Measurements from ENCODE around the gene PPP1R10.
"Not testable (repeated sequence)": the region's sequence is repeated elsewhere in the genome, so short reads cannot be mapped to it uniquely, and the experiment has no call there.

Gene PPP1R10

DNA sequence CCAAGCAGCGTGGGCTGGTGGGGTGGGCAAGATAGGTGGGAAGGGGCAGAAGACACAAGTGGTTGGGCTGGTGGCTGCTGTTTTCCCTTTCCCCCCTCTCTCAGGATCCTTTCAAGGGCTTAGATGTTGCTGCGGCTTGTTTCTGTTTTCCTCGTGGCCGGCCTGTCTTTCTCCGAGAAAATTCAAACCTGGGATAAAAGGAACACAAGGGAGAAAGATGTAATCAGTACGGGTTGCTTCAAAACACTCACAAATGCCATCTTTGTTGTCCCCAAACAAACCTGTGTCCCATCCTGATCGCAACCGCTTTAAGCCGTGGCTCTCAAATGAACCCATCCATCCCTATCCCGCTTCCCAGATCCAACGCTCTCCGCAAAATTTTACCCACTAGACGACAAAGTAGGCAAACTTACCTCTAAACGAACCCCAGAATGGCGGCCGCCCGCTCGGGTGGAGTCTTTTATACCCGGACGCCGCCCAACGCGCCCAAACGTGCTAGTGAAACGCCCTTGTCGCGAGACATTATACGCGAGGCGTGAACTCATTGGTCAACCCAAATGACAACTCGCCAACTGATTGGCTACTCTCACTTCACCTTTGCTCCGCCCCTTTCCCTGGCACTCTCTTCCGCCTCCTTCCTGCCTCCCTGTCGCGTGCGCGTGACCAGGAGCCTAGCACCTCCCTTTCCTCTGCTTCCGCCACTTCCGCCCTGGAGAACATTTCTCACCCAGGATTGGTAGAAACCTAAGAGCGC lies at the start of gene PPP1R10:
Gene PPP1R10, minus strand, starts transcription at position 433 of the 754 bp plus-strand sequence. CDS start 7,299 bp downstream, outside the sequence.
- DNase-seq (ENCODE audit: low read depth, low spot score), result peak; percentile 99

DNA sequence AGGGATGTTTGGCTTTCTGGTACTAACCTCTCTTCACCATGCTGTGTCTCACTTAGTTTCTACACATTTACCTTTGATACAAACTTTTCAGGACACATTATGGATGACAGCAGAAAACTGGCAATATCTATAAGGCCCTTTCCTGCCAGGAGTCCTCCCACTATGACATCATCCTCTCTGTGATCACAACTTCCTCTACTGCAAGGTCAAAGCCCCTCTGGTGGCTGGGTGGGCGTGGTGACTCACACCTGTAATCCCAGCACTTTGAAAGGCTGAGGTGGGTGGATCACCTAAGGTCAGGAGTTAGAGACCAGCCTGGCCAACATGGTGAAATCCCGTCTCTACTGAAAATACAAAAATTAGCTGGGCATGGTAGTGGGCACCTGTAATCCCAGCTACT lies 49.3 kb upstream of the PPP1R10 start:
- not testable (repeated sequence) for DNase-seq (ENCODE audit: low read depth, low spot score)

DNA sequence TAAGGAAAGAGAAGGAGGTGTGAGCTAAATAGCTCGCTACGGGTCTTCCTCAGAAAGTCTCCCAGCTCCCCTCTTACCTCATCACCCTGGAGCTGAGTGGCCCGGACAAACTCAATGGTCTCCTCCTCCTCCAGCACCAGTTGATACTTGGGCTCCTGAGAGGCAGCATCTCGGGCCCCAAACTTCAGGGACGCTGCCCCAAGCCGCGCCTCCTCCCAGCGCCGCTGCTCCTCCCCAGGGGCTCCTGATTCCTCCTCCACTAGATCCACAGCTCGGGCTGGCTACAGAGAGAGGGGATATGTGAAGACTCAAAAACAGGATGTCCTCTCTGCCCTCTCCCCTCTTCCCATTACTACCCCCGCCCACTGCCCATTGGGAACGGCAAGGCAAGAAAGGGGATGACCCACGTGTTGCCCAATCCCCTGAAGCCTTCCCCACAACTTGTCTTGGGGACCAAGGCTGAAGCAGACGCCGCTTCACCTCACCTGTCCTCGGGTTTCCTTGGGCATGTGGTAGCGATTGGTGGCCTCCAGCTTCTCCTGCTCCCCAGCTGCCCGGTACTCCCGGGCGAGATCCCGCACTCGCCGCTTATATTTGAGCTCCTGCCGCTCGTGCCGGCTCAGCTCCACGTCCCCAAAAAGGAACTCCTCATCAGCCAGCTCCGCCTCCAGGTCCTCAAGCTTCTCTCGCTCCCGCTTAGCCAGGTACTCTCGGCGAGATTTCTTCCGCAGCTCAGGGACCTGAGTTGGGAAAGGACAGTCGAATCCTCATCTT lies 48.1 kb upstream of the PPP1R10 start:
- DNase-seq (ENCODE audit: low read depth, low spot score), result no peak

- DNase-seq (ENCODE audit: low read depth, low spot score), result not testable (repeated sequence)
These were observed 40.9 kb upstream of the PPP1R10 start for GRCh38 chr6:30657922-30658321.

DNA sequence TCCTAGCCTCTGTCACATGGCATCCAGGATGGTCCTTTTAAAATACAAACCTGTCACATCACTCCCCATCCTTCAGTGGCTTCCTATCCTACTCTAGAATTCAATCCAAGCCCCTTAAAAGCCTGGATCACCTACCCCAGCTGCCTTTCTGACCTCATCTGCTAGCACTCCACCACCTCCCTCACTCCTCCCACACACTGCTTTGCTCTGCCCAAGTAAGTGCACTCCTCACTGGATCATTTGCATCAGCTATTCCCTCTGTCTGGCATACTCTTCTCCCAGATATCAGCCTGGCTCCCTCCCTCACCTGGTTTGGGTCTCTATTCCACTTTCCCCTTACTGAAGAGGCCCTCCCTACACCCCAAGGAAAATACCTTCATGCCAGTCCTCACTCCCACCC lies 40.4 kb upstream of the PPP1R10 start:
- DNase-seq (ENCODE audit: low read depth, low spot score), result no peak

- no peak for DNase-seq (ENCODE audit: low read depth, low spot score)
These were observed 39.5 kb upstream of the PPP1R10 start for GRCh38 chr6:30656513-30656912.

GRCh38 chr6:30655743-30656094 lies 38.7 kb upstream of the PPP1R10 start:
- DNase-seq (ENCODE audit: low read depth, low spot score), result no peak

GRCh38 chr6:30654798-30655742 lies 38.0 kb upstream of the PPP1R10 start:
- no peak for DNase-seq (ENCODE audit: low read depth, low spot score)

- no peak for DNase-seq (ENCODE audit: low read depth, low spot score)
These were observed 34.1 kb upstream of the PPP1R10 start for GRCh38 chr6:30651143-30651542.

GRCh38 chr6:30647242-30648116 lies 30.4 kb upstream of the PPP1R10 start:
- DNase-seq (ENCODE audit: low read depth, low spot score), result no peak

- DNase-seq (ENCODE audit: low read depth, low spot score), result peak; percentile 80
These were observed 29.6 kb upstream of the PPP1R10 start, which contains the start of gene C6orf136 for GRCh38 chr6:30646450-30647241. Gene C6orf136, plus strand, starts transcription at chr6:30647133. Its CDS starts 99 bp downstream, at chr6:30647232.

- DNase-seq (ENCODE audit: low read depth, low spot score), result no peak
These were observed 28.9 kb upstream of the PPP1R10 start for GRCh38 chr6:30645989-30646388.

GRCh38 chr6:30644769-30645168 lies 27.7 kb upstream of the PPP1R10 start:
- no peak for DNase-seq (ENCODE audit: low read depth, low spot score)

GRCh38 chr6:30643656-30644055 lies 26.6 kb upstream of the PPP1R10 start:
- DNase-seq (ENCODE audit: low read depth, low spot score), result no peak

DNA sequence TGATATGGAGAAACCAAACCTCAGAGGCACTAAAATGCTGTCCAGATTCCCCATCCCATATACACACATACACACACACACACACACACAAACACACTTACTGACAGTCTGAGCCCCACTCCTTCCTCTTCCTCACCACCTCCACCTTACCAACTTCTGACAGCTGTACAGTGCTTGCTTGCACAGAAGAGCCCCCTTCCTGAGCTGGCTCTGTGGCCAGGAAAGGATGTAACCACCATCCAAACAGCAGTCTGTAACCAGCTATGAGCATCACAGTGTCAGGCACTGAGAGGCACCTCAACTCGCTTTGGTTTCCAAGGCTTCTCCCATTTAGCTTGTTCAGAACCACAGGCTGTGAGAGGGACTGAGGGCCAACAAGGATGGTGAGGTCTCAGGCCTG lies 24.0 kb upstream of the PPP1R10 start:
- DNase-seq (ENCODE audit: low read depth, low spot score), result no peak

DNA sequence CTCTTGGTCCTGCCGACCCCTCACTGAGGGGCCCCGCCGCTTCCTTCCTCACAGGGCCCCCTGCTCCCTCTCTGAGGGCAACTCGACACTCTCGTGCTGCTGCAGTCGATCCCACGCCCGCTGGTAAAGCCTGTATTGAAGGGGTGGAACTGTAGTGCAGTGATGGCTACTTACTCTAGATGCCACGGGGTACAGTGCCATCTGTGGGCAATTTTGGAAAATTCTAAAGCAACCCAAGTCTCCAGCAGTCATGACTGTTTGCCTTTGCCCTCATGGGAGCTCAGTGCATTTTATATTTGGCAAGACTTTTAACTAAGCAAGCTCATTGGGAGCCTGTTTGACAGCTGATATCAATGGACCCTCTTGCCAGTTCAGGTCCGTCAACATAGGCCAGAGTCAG lies 23.4 kb upstream of the PPP1R10 start:
- DNase-seq (ENCODE audit: low read depth, low spot score), result no peak

DNA sequence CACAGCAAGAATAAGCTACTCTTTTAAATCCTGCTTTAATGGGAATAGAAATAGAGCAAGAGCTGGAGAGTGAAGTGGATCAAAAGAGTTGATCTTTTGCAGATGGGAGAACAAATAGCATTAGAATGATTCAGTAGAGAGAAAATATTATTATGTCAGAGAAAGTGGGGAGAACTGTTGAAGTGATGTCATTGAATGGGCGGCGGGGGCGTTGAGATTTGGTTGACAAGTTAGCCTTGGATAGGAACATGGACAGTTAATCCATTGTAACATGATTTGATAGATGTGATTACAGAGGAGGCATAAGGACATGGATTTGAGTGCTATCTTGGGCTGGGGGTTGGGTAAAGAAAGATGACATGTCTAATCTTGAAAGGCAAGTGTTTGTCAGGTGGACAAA lies 18.8 kb upstream of the PPP1R10 start:
- no peak for DNase-seq (ENCODE audit: low read depth, low spot score)

DNA sequence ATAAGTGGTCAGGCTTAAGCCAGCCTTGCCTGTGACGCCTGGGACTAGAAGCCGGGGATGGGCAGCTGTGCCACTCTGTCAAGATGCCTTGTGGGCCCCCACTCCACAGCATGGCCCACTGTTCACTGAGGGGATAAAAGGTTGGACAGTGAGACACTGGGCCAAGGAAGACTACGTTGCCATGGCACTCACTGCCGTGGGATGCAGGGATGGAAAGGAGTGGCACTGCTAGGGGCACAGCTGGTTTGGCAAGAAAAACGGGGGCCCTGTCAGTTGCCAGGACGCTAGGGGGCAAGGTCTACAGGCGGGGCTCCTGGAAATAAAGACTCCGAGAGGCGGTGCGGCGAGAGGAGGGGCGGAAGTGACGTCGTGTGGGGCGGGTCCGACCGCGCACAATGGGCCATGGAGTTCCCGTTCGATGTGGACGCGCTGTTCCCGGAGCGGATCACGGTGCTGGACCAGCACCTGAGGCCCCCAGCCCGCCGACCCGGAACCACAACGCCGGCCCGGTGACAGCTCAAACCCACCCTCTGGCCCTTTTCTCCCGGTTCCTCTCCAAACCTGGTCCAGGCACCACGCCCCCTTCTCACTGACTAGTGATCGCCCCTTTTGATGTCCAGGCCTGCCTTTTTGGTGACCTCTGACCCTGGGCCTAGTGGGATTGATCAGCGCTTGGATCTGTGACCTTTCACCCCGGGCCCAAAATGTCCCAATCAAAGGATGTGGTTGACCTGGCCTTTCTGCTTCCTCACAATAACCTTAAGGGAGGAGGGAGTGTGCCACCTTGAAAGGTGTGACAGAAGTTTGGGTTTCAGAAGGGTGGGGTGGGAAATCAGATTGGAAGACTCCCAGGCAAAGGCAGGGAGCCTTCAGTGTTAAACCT lies 9.7 kb upstream of the PPP1R10 start, which contains the start of gene ATAT1:
Gene ATAT1, plus strand, starts transcription at position 391 of the 883 bp plus-strand sequence.
- DNase-seq (ENCODE audit: low read depth, low spot score), result no peak

DNA sequence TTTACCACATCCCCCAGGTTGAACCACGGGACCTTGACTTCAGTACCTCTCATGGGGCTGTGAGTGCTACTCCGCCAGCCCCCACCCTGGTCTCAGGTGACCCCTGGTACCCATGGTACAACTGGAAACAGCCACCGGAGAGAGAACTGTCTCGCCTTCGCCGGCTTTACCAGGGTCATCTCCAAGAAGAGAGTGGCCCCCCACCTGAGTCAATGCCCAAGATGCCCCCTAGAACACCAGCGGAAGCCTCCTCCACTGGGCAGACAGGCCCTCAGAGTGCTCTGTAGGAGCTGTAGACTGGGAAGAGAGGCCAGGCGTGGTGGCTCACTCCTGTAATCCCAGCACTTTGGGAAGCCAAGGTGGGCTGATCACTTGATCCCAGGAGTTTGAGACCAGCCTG lies 8.5 kb upstream of the PPP1R10 start:
- no peak for DNase-seq (ENCODE audit: low read depth, low spot score)

All from smooth muscle cell of the brain vasculature (primary cell).